Gastroesophageal sphincter (tissue), 4 donors: Measurements from ENCODE around the gene PXDN. TPM values are rescaled to one million over a fixed set of nuclear protein-coding genes. Genes with fewer than 3 reads are reported as not detected.

Experiments used
- ATAC-seq: fragments of 150-250 bp; one replicate; pipeline ENCODE4 v1.9.1; 2016; ENCODE audit warnings: mild to moderate bottlenecking, moderate library complexity
- H3K27ac ChIP-seq, 4 donors: fragments of 200-600 bp; sonication (generic) in 3 of 4; 1 replicate in 3 of 4; 2 replicates in 1 of 4; pipeline ENCODE4 v1.5.1; 2016 to 2019
- H3K27me3 ChIP-seq: fragments of 200-600 bp; sonication (generic); one replicate; pipeline ENCODE4 v1.5.1; 2019
- H3K36me3 ChIP-seq, 2 donors: fragments of 200-600 bp; sonication (generic); one replicate each; pipeline ENCODE4 v1.5.1; 2019; ENCODE audit warnings: control low read depth in 1 of 2
- H3K4me1 ChIP-seq, 3 donors: fragments of 200-600 bp; sonication (generic); 1 replicate in 2 of 3; 2 replicates in 1 of 3; pipeline ENCODE4 v1.5.1; 2016 to 2019; ENCODE audit warnings: control low read depth in 2 of 3
- H3K4me3 ChIP-seq, 2 donors: fragments of 200-600 bp; sonication (generic); one replicate each; pipeline ENCODE4 v1.5.1; 2019; ENCODE audit warnings: mild to moderate bottlenecking in 1 of 2, moderate library complexity in 1 of 2
- H3K9me3 ChIP-seq, 3 donors: fragments of 200-600 bp; sonication (generic); one replicate each; pipeline ENCODE4 v1.5.1; 2017 to 2019; ENCODE audit warnings: control low read depth in 2 of 3
- CTCF ChIP-seq, 4 experiments: fragments of 200-600 bp in 2 of 4; fragments of 450-650 bp in 2 of 4; sonication (generic) in 1 of 4; IDR thresholded peaks; one replicate each; pipeline ENCODE4 v1.5.1; 2017 to 2019; ENCODE audit warnings: antibody characterized with exemption in 4 of 4, mild to moderate bottlenecking in 2 of 4, moderate library complexity in 2 of 4
- EP300 ChIP-seq: sonication (generic); formaldehyde crosslinking; IDR thresholded peaks from one replicate; pipeline ENCODE4 v1.6.1; 2017; ENCODE audit warnings: antibody characterized with exemption, mild to moderate bottlenecking
- POLR2A ChIP-seq, 2 donors: fragments of 450-650 bp; IDR thresholded peaks; one replicate each; pipeline ENCODE4 v1.6.1; 2017; ENCODE audit warnings: antibody characterized with exemption in 2 of 2, mild to moderate bottlenecking in 2 of 2, moderate library complexity in 1 of 2
- POLR2AphosphoS5 ChIP-seq: sonication (generic); formaldehyde crosslinking; IDR thresholded peaks from one replicate; pipeline ENCODE4 v1.6.1; 2017; ENCODE audit warnings: antibody characterized with exemption
- WGBS, 2 donors: methylation state at CpG; one replicate each; pipeline ENCODE4 v1.1.5; 2018; ENCODE audit warnings: low coverage in 1 of 2; 5-methylcytosine and 5-hydroxymethylcytosine counted together
- total RNA-seq, 4 donors: library from RNA; depleted of rRNA; stranded (reverse); fragments of >200 nt; gene quantifications; one replicate each; pipeline ENCODE4 v1.1.0, GENCODE V29; 2016

Gene PXDN
- total RNA-seq, 4 donors from 2014 or later, result 19.9 to 95.9 (median 60.9) TPM

GRCh38 chr2:1654696-1655374 is 89.5 kb downstream of the PXDN start:
- Histone ChIP-seq H3K4me1 (peaks cover 0 to 46% (median 14%) of the 10 kb centered on the region in 3 donors), H3K27ac (peak overlapping the region in 3 of 4 donors; percentile 77 to 86 (median 83)), H3K9me3 (no peaks in the 10 kb centered on the region), H3K36me3 (peaks cover 0 to 25% of the 10 kb centered on the region in 2 donors), H3K4me3 (no peak overlapping the region), H3K27me3 (no peaks in the 10 kb centered on the region)
- 69 to 82% methylated on average over 7 of the region's 8 CpGs for WGBS, 2 donors
- TF ChIP-seq POLR2A (IDR thresholded peaks at IDR 0.05) (no peak), EP300 (no peak), POLR2AphosphoS5 (no peak), CTCF (IDR thresholded peaks at IDR 0.05) (no peak)
- no peak for ATAC-seq

DNA sequence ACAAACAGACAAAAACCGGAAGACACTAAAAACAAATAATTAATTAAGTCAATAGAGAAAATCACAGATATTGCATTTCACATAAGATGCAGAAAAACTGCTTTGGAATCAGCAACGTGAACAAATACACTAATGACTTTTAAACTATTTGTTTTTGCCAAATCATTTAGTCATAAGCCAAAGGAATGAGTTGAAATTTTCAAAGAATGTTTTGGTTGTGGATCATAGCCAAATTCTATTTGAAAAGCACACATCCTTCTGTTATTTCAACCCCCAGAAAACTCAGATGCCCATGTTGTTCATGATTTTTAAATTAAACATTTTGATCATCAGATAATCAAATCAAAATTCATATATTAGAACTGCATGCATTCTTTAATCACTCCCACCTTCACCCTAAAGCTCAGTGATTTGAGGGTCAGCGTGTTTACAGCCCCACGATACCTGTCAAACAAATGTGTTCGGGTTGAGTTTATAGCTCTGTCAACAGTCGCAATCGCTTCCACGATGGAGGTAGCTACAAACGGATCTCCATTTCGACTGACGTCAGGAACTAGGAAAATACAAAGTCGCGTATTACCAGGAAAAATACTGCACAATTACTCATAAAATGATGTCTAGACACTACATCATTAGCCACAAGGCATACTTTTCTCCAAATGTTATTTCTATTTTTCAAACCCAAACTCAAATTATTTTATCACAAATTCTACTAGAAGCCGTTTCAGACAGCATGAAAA is 90.2 kb downstream of the PXDN start:
- peak overlapping the region; percentile 69 to 86 (median 80) for H3K27ac ChIP-seq
- peaks cover 0 to 25% of the 10 kb centered on the region in 2 donors for H3K36me3 ChIP-seq
- no peaks in the 10 kb centered on the region for H3K9me3 ChIP-seq
- 72 to 73% methylated on average over 13 to 14 of the region's 14 CpGs for WGBS, 2 donors
- no peak for ATAC-seq
- TF ChIP-seq POLR2A (IDR thresholded peaks at IDR 0.05), result no peak
- no peak for TF ChIP-seq EP300
- no peak for TF ChIP-seq POLR2AphosphoS5
- peaks cover 0 to 46% (median 14%) of the 10 kb centered on the region in 3 donors for H3K4me1 ChIP-seq
- no peaks in the 10 kb centered on the region for H3K27me3 ChIP-seq
- no peak overlapping the region for H3K4me3 ChIP-seq

- no peak for ATAC-seq
- Histone ChIP-seq H3K4me3 (no peak overlapping the region), H3K4me1 (peaks cover 0 to 46% (median 14%) of the 10 kb centered on the region in 3 donors), H3K36me3 (peaks cover 0 to 32% of the 10 kb centered on the region in 2 donors), H3K27ac (peak overlapping the region; percentile 69 to 86 (median 80)), H3K27me3 (no peaks in the 10 kb centered on the region), H3K9me3 (no peaks in the 10 kb centered on the region)
- 35 to 50% methylated on average over 2 to 3 of the region's 9 CpGs for WGBS, 2 donors
- TF ChIP-seq CTCF (IDR thresholded peaks at IDR 0.05), result no peak
- TF ChIP-seq EP300, result no peak
These were observed 92.1 kb downstream of the PXDN start for GRCh38 chr2:1652034-1652790.

- no peak for ATAC-seq
- H3K4me1 ChIP-seq, result peaks cover 0 to 48% (median 14%) of the 10 kb centered on the region in 3 donors
- WGBS, 2 donors, result 43 to 66% methylated on average over 6 to 13 of the region's 16 CpGs
- H3K27me3 ChIP-seq, result no peaks in the 10 kb centered on the region
- peak overlapping the region in 3 of 4 donors; percentile 77 to 86 (median 83) for H3K27ac ChIP-seq
- TF ChIP-seq POLR2AphosphoS5 (no peak), CTCF (IDR thresholded peaks at IDR 0.05) (no peak), POLR2A (IDR thresholded peaks at IDR 0.05) (no peak), EP300 (no peak)
- peaks cover 0 to 40% of the 10 kb centered on the region in 2 donors for H3K36me3 ChIP-seq
- H3K4me3 ChIP-seq, result no peak overlapping the region
- no peaks in the 10 kb centered on the region for H3K9me3 ChIP-seq
These were observed 92.9 kb downstream of the PXDN start for GRCh38 chr2:1651121-1652033.
